ENCODE results near the gene CFAP99.

Gene CFAP99

DNA sequence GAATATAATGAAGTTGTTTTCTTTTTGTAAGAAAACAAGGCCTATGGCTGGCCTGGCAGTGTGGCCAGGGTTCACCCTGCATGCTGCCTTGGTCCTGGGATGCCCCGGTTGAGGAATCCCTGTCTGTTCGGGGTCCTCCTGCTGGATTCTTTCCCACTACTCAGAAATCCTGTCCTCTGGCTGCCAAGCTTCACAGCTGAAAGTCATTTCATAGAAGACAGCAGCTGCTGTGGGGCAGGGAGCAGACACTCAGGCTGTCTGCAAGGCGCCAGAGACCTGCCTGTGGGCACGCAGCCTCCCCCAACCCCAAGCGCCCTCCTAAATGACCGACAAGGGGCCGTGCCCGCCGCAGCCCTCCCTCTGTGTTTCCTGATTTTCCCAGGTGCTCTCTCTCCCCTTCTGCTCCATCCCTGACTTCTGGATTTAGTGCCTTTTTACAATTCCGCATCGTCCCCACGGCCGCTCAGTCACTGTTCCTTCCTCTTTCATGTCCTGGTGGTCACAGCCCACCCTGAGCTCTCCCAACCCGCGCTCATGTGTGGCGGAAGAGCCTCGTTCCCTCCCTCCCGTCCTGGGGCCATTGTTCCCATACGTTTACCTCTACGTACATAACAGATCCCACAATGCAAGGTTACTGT lies 27.9 kb upstream of the CFAP99 start:
- no peak for DNase-seq (ENCODE audit: low read depth)

DNA sequence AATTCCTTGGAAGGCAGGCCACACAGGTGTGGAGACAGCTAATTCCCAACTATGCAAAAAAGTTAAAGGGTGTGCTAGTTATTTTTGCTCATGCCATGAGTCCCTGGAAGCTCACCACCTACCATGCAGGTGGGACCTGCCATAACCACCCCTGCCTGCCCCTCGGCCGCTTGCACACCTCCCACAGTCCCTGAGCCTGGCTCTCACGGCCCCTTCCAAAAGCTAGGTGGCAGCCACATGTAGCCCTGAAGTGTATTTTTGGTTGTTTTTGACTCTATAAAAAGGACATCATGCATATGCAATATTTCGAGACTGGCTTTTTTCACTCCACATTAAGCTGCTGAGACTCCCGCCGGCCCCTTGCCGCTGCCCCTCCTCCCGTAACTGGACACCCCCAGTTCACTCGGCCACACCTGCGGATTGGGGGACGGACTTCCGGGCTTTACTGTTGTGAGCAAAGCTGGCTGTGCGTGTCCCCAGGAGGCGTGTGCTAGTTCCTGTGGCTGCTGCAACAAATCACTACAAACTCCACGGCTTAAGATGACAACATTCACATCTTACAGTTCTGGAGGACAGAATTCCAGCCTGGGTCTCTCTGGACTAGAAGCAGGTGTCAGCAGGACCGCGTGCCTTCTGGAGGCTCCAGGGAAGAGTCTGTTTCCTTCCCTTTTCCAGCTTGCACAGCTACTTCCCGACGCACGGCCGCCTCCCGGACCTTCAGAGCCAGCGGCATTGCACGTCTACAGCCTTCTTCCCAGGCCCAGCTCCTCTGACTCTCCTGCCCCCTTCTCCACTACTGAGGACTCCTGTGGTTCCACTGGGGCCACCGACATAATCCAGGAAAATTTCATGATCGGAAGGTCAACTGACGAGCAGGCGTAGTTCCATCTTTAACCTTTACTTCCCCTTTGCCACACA lies 25.1 kb upstream of the CFAP99 start:
- DNase-seq (ENCODE audit: low read depth), result no peak

DNA sequence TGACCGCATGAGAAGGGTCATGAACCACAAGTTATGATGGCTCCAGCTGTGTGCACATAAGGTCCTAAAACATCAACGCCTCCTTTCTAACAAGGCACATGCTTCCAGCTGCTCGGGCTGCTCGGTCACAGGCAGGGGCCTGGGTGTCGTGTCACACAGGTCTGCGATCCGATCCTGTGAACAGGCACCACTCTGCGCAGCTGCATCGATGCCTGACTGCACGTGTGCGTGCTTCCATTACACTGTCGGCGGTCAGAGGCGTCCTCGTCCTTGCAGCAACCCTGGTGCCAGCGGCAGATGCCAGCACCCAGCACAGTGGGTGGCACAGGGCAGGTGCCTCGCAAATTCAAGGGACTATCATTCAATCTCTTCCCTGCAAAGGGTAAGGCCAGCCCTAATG lies 24.2 kb upstream of the CFAP99 start:
- no peak for DNase-seq (ENCODE audit: low read depth)

DNA sequence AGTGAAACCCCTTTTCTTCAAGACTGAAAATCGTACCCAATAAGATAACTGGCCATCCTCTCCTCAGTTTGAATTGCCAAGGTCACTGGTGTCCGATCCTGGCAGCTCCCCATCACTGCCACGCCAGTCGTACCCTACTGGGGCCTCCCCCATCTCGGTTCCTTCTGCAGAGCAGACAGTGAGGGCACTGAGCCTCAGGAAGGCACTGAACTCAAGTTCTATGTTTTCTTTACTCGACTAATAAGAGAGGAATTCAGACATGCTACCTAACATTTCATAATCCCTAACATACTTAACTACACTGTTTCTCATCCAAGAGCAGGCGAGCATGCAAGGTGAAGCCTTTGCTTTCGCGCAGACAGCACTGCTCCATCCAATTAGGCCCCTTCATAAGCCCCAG lies 23.7 kb upstream of the CFAP99 start:
- DNase-seq (ENCODE audit: low read depth), result no peak

DNA sequence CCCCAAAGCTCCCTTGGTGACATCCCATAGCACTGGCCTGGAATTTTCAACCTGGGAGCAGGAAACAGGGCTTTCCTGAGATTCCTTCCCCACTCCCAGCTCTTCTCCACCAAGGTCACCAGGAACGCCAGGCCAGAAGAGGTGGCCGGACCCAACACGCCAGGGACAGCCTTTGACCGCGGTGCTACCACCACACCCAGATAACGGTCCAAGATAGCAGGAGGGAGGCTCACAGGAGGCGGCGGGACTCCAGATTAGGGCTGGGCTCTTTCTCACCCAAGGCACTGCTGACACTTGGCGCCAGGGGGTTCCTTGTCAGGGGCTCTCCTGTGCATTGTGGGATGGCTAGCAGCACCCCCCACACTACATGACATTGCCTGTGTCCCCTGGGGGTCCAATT lies 23.2 kb upstream of the CFAP99 start:
- DNase-seq (ENCODE audit: low read depth), result no peak

DNA sequence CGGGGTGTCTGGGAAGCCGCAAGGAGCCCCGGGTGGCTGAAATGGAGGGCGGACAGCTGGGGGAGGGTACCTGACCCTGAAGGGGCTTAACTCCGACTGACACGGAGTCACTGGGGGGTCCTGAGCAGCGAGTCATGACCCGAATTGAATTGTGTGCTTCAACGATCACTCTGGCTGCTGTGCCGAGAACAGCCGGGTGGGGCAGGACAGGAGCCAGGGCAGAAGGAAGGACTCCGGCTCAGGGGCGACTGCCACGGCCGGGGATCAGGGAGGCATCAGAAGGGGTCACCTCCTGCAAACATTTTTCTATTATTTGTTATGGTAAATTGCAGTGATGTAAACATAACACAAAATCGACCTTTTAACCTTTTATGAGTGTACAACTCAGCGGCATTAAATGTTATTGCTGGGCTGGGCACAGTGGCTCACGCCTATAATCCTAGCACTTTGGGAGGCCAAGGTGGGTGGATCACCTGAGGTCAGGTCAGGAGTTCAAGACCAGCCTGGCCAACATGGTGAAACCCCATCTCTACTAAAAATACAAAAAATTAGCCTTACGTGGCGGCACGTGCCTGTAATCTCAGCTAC lies 21.9 kb upstream of the CFAP99 start:
- no peak for DNase-seq (ENCODE audit: low read depth)

DNA sequence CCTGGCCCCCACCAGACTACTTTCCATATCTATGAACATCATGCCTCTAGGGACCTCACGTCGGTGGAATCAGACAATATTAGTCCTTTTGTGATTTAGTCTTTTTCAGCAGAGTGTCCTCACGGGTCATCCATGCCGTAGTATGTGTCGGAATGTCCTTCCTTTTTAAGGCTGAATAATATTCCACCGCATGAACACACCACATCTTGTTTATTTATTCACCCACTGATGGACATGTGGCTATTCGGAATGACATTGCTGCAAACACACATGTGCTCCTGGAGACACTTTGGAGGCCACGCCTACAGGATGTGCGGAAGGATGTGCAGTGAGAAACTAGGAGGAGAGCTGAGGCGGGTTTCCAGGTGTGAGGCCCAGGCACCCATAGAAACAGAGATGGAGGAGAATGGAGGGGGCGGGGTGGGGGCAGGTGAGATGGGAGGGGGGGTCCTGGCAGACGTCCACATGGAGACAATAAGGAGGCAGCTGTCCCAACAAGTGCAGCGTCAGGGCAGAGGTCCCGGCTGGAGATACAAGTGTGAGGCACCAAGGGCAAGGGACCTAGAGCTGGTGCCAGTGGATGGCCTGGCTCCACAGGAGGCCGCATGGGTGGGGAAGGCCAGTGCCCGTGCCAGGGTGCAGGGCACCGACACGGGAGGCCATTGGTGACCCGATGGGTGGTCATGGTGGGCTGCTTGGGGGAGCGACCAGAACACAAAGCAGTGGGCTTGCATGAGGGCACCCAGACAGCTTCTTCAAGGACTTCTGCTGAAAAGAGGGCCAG lies 21.0 kb upstream of the CFAP99 start:
- no peak for DNase-seq (ENCODE audit: low read depth)

DNA sequence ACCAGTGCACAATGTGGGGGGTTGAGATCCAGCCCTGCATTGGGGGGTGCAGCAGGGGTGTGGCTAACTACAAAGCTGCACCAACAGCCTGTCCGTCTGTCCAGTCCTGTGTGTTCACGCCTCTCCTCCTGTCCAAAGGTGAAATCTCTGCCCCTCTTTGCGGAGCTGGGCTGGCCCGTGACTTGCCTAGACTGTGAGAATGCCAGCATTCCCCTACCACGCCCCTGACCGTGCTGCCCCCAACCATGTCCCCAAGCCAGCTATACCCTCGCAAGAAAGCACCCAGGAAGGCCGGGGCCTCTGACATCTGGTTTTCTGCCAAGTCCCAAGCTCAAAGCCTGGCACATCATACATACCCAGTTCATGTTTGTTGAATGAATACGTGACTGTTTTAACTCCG lies 19.5 kb upstream of the CFAP99 start:
- DNase-seq (ENCODE audit: low read depth), result no peak

DNA sequence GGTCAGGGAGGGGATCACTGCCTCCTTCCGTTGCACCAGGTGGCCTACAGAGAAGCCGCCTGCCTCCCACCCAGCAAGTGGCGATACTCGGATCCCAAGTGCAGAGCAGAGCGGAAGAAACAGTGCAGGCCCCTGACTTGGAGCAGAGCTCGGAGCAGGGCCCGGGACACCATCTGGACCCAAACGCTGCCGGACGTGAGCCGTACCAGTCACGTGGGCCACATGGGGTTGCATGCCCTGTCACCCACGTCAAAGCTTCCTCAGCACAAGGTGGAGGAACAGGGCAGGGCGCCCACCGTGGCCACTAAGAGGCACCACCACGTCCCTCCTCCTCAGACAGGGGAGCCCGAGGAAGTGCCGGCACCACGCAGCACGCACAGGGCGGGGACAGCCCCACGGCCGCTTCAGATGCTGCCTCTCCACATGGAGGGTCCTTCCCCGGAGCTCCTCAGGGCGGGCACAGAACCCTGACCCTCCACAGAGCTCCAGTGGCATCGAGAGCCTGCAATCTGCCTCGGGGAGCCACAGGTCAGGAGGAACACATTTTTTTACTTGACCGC lies 19.0 kb upstream of the CFAP99 start:
- DNase-seq (ENCODE audit: low read depth), result no peak

DNA sequence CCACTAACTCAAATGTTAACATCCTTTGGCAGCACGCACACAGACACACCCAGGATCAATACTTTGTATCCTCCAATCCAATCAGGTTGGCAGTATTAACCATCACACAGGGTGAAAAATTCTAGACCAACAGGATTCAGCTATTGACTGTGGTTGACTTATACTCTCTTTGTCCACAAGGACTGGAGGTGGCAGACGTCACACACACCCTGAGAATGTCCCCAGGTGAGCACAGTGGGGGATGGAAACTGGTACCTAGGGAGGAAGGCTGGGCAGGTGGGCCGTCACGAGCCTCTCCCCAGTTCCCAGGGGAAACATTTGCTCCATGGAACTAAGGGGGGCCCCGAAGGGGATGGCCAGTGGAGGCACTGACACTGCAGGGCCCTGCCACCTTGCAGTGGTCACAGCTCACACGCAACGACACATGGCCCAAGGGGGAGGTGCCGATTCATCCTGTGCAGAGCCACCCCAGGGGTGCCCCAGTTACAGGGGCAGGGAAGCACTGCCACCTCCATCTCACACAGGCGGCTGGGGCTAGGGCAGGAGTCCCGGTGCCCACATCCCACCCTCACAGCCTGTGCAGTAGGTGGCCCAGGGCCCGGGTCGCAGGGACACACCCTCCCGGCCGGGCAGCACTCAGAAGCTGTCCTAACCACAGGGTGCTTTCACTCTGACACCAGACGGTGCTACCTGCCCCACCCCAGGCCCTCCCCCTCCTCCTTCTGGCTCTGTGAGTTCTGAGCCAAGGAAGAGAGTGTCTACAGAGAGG lies 17.7 kb upstream of the CFAP99 start:
- no peak for DNase-seq (ENCODE audit: low read depth)

DNA sequence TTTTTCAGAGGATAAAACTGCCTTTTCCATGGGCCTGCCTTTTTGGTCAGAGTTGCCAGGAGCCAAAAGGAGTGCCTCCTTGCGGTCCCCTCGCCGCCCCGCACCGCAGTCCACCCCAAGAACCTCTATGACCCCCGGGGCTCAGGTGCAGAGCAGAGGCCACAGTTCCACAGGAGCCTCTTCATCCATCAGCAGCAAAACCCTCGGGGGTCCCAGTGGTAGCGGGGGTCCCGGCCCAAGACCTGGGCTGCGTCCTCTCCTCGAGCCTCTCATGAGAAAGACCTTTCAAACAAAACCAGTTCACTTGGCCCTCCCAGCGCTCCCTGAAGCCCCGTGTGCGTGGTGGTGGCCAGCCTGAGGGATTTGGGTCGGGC lies 17.2 kb upstream of the CFAP99 start:
- no peak for DNase-seq (ENCODE audit: low read depth)

DNA sequence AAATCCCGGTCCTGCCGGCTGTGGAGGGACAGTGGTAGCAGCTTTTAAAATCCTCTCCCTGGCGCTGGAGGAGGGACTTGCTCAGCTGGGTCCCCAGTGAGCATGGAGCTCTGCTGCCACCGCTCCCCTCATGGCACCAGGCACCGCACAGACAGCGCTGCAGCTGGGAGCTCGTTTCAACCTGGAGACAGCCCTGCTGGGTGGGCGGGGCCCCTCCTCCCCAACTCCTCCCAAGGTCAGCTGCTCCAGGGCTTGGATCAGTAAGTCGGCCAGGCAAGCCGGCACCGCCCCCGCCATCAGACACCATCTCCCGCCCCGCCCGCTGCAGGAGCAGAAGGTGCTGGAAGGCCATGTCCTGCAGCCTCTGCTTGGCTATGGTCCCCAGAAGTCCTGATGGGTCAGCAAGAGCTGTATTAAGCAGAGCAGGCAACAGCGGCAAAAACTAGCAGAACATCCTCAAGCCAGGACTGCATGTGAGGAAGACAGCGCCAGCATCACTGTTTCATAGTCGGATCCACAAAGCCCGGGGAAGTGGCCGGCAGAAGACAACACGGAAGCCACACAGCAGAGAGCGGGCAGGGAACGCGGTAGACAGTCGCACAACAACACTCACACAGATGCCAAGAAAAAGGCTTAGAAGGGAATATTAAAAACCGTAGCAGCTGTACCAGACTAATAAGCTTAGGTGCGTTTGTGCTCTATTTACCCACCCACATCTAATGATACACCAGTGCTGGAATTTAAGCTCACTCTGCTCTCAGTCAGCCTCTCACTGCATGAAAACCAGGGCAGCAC lies 16.5 kb upstream of the CFAP99 start:
- no peak for DNase-seq (ENCODE audit: low read depth)

DNA sequence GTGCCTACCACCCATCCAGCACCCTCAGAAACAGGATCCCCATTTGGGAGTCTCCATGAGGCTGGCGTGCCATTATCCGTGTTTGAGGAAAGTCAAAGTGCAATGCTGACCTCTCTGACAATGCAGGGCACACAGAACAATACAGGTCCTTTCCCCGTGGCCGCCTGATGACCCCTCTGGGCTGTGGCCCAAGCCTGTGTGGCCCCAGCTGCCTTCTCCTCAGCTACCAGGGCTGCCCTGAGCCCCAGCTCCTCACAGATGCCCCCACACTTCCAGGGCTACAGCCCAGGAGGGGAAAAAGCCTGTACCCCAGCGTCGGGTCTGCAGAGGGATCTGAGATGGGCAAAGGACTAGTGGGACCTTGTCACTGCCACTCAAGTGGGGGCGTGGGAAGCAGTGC lies 15.8 kb upstream of the CFAP99 start:
- DNase-seq (ENCODE audit: low read depth), result no peak

DNA sequence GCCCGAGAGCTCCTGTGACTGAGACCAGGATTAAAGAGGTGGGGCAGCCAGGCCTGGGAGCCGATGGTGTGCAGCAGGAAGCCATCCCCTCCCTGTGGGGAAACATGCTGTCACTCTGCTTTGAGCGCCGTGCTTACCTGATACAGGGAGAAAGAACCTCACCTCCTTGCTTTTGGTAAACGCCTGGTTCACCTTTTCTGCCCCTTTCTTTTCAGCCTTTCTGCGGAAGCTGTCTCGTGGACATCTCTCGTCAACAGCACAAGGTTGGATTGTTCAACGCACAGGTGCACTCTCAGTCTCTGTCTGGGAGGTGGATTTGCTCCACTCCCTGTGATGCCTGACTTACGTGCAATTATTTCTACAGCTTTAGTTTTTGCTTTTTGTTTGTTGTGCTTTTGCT lies 12.3 kb upstream of the CFAP99 start:
- DNase-seq (ENCODE audit: low read depth), result no peak

DNA sequence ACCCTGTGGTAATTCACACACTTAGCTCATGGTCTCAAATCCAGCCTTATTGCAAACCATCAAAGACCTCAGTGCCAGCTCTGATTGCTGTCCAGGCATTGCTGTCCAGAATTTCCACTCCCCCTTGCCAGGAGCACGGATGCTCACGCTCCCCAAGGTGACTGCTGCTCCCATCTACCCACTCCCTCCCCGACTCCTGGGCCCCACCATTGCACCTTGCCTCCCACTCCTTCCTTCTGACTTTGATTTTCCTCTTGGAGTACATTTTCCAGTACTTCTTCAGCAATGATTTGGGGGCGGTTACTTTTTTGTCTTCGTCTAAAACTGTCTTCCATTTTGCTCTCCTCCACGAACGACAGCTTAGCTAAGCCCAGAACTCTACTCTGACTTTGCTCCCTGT lies 11.8 kb upstream of the CFAP99 start:
- no peak for DNase-seq (ENCODE audit: low read depth)

DNA sequence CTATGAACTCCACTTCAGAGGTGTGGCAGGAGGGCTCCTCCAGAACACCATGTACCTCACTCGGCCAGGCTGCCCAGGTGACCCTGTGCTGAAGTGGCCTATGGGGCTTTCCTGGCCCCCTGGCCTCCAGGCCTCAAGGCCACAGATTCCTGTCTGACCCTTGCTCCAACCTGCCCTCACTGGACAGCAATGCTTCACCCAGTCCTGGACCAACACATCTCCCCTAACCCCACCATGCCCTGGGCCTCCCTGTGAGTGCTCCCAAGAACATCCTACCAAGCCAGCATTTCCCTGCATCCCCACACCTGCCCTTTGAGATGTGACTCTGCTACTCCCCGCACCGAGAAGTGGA lies 10.8 kb upstream of the CFAP99 start:
- DNase-seq (ENCODE audit: low read depth), result no peak

DNA sequence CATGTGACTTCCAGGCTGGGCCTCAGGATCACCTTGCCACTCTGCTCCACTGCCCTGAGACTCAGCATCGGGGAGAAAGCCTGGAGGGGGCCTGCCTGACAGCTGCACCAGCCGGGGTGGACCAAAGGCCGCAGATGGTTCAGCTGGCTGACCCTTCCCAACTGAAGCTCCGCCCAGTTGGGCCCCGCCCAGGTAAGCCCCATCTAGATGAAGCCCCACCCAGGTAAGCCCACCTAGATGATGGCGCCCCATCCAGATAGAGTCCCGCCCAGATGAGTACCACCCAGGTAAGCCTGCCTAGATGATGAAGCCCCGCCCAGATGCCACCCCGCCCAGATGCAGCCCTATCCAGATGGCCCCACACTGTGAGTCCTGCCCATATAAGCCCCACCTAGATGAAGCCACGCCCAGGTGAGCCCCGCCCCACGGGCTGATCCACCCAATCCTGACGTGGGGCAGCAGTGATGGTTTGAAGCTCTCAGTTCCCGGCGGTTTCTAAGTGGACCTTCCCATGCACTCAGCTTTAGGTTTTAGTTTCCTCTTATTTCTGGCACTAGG lies 10.3 kb upstream of the CFAP99 start:
- no peak for DNase-seq (ENCODE audit: low read depth)

DNA sequence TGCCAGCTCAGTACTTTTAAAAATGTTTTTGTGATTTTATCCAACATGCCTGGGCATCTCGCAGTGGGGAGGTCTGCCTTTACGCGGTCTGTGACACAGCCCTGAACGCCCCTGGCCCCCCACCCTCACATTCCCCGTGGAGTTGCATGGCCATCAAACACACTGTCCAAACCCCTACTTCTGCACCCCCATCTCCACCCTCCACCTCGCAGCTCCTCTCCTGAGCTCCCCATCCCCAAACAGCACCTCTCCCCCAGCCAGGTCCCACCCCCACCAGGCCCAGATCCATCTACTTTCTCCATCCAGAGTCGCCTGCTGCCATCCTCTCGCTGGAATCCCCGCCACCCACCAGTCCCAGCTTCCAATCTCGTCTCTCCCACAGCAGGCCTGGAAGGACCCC lies 9.8 kb upstream of the CFAP99 start:
- DNase-seq (ENCODE audit: low read depth), result no peak

DNA sequence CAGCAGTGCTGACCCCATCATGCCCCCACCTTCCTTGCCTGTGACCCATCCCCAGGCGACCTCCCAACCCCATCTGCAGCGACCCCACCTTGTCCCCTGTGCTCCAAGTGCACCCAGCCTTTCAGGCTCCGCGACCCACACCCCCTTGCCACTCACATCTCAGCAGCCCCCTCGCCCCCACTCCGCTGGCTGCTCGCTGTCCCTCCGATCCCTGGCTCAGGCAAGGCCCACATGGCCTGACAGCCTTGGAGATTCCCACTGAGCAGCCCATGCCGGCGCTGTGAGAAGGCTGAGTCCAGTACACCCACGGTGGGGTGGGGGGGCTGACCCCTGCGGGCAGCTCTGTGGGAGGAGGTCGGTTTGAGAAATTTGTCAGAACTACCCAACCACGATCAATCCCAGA lies 9.4 kb upstream of the CFAP99 start:
- no peak for DNase-seq (ENCODE audit: low read depth)

DNA sequence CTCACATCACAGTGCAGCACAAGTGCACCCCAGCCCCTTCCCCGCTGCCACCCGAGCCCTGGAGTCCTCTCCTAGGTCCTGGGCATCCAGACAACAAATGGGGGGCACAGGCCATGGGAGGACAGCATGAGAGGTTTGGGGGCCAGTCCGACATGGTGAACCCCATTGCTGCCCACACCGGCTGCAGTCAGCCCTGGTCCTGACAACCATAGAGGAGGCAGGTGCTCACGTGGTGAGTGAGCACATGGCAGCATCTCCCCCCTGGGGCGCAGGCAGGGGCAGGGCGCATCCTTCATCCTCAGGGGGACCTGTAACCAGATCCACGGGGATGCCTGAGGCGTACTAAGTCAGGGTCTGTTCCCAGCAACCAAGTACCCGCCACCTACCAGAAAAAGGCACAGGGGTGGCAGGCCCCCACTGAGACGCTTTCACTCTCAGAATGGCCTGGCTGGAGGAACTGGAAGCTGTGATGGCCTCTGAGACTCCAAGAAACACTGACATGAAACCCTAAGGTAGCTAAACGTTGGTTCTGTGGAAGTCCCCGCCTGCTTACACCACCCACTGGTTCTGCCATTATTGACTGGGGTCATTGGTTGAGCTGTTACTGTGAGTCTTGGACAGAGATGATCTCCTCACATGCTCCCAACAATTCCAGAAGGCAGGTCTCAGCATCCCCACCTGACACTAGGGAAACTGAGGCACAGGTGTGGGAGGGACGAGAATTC lies 6.8 kb upstream of the CFAP99 start:
- DNase-seq (ENCODE audit: low read depth), result no peak
